NCI-H226 (cell line): Measurements from ENCODE around the gene SPATA19.

Source experiments
- DNase-seq: peaks from one replicate; pipeline ENCODE4 v3.0.0-alpha.2; 2015

Gene SPATA19

GRCh38 chr11:133817449-133817848 is 27.9 kb downstream of the SPATA19 start:
- DNase-seq, result no peak

GRCh38 chr11:133816146-133816870 is 29.0 kb downstream of the SPATA19 start:
- no peak for DNase-seq

GRCh38 chr11:133815636-133816035 is 29.7 kb downstream of the SPATA19 start:
- DNase-seq, result no peak

GRCh38 chr11:133814588-133815100 is 30.7 kb downstream of the SPATA19 start:
- DNase-seq, result no peak

GRCh38 chr11:133811850-133812685 is 33.2 kb downstream of the SPATA19 start:
- no peak for DNase-seq

GRCh38 chr11:133810766-133811165 is 34.5 kb downstream of the SPATA19 start:
- DNase-seq, result no peak

GRCh38 chr11:133809569-133810491 is 35.5 kb downstream of the SPATA19 start:
- DNase-seq, result no peak

GRCh38 chr11:133808393-133809140 is 36.7 kb downstream of the SPATA19 start:
- no peak for DNase-seq

- no peak for DNase-seq
Measured at GRCh38 chr11:133803026-133803425, 42.3 kb downstream of the SPATA19 start.

GRCh38 chr11:133801356-133801755 is 44.0 kb downstream of the SPATA19 start:
- no peak for DNase-seq

GRCh38 chr11:133800666-133801065 is 44.6 kb downstream of the SPATA19 start:
- no peak for DNase-seq

GRCh38 chr11:133797554-133797953 is 47.8 kb downstream of the SPATA19 start:
- DNase-seq, result no peak

- no peak for DNase-seq
Measured at GRCh38 chr11:133796043-133796795, 49.1 kb downstream of the SPATA19 start.

- no peak for DNase-seq
Measured at GRCh38 chr11:133795088-133795487, 50.2 kb downstream of the SPATA19 start.

- no peak for DNase-seq
Measured at GRCh38 chr11:133794205-133794604, 51.1 kb downstream of the SPATA19 start.

GRCh38 chr11:133793271-133794035 is 51.9 kb downstream of the SPATA19 start:
- DNase-seq, result no peak

GRCh38 chr11:133790995-133791394 is 54.3 kb downstream of the SPATA19 start:
- no peak for DNase-seq
